ENCODE measurements around the gene NCKAP5. TPM values are rescaled to one million over a fixed set of nuclear protein-coding genes. Genes with fewer than 3 reads are reported as not detected.

The NCKAP5 gene
- total and polyA plus RNA-seq, 9 of the 15 experiments (the other 6 are each of a cell fraction or from before 2014, with no cell fraction given): not detected

DNA sequence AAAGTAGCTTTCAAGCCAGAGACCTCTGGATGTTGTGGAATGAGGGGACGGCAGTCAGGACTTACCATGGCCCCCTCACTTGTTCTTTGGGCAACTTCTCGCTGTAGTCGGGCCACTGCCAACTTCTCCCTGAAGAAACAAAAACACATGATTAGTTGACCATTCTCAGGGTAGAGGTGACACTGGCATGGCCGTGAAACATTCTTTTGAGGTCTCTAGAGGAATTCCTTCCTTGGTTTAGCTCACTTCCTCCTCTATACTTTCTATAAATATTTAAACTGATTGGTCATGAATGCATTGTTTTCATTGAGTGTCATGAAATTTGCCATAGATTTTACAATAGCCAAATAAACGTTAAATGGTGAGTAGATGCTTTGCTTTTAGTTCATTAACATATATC, 354.6 kb downstream of the NCKAP5 start:
- ChIA-PET CTCF (ENCODE audit: low intra/inter-chr PET ratio) (no interaction called here), POLR2A (no interaction called here)
- H3K4me1 ChIP-seq (replicated peaks in 1 of 2; ENCODE audit: control insufficient read depth in 2 of 2, insufficient read depth in 2 of 2, low read length in 2 of 2): no peaks in the 10 kb centered on the region
- intact Hi-C loops (cut with micrococcal nuclease) (no loop called here), in situ Hi-C loops (cut with MboI) (no loop called here)
- no peaks in the 10 kb centered on the region for H3K9me1 ChIP-seq (ENCODE audit: control insufficient read depth, insufficient read depth, low read length)
- H2AFZ ChIP-seq (ENCODE audit: low read depth, low read length): no peak overlapping the region
- BruUV-seq (replicated peaks): no TSS peak
- DNase-seq (ENCODE audit: extremely low read depth in 1 of 4, low spot score in 3 of 4) (no peak), ATAC-seq (no peak), FAIRE-seq (no peak)
- H3K36me3 ChIP-seq (ENCODE audit: control insufficient read depth, insufficient read depth, low read length): no peaks in the 10 kb centered on the region
- no peaks in the 10 kb centered on the region for H3K27me3 ChIP-seq (ENCODE audit: control insufficient read depth in 2 of 2, insufficient read depth in 2 of 2, low read length in 2 of 2)
- 0% methylated on average over 5 of the region's 5 CpGs for WGBS (ENCODE audit: insufficient coverage, low coverage, missing lambda C conversion rate)
- H3K9me3 ChIP-seq (replicated peaks; ENCODE audit: control insufficient read depth, insufficient read depth, low read depth, low read length): no peaks in the 10 kb centered on the region; the same call in 1 of the 2 replicates
- H3K4me3 ChIP-seq: no peak overlapping the region
- H4K20me1 ChIP-seq (replicated peaks; ENCODE audit: control insufficient read depth, insufficient read depth, low read length): no peaks in the 10 kb centered on the region
- H3K9ac ChIP-seq (ENCODE audit: insufficient read depth in 1 of 2, low read depth in 2 of 2, low read length in 2 of 2): no peak overlapping the region
- no peaks in the 10 kb centered on the region for H3K79me2 ChIP-seq (ENCODE audit: control insufficient read depth, insufficient read depth, low read length)
- H3K4me2 ChIP-seq (ENCODE audit: insufficient read depth, low read length): no peak overlapping the region
- TF ChIP-seq STAG1 (CRISPR knock-in tag; IDR thresholded peaks at IDR 0.05; ENCODE audit: borderline replicate concordance): no peak
- TF ChIP-seq, protein P1, sequence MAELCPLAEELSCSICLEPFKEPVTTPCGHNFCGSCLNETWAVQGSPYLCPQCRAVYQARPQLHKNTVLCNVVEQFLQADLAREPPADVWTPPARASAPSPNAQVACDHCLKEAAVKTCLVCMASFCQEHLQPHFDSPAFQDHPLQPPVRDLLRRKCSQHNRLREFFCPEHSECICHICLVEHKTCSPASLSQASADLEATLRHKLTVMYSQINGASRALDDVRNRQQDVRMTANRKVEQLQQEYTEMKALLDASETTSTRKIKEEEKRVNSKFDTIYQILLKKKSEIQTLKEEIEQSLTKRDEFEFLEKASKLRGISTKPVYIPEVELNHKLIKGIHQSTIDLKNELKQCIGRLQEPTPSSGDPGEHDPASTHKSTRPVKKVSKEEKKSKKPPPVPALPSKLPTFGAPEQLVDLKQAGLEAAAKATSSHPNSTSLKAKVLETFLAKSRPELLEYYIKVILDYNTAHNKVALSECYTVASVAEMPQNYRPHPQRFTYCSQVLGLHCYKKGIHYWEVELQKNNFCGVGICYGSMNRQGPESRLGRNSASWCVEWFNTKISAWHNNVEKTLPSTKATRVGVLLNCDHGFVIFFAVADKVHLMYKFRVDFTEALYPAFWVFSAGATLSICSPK (IDR thresholded peaks at IDR 0.05; ENCODE audit: borderline replicate concordance): no peak
- no peak for TF ChIP-seq ZNF274 (IDR thresholded peaks at IDR 0.05; ENCODE audit: borderline replicate concordance, low read depth, low read length)
- no peak for TF ChIP-seq ZFP36 (IDR thresholded peaks at IDR 0.05; ENCODE audit: low read depth, low read length, partially characterized antibody)
- TF ChIP-seq, protein P2, sequence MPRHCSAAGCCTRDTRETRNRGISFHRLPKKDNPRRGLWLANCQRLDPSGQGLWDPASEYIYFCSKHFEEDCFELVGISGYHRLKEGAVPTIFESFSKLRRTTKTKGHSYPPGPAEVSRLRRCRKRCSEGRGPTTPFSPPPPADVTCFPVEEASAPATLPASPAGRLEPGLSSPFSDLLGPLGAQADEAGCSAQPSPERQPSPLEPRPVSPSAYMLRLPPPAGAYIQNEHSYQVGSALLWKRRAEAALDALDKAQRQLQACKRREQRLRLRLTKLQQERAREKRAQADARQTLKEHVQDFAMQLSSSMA (CRISPR knock-in tag; IDR thresholded peaks at IDR 0.05): no peak
- TF ChIP-seq, protein P3, sequence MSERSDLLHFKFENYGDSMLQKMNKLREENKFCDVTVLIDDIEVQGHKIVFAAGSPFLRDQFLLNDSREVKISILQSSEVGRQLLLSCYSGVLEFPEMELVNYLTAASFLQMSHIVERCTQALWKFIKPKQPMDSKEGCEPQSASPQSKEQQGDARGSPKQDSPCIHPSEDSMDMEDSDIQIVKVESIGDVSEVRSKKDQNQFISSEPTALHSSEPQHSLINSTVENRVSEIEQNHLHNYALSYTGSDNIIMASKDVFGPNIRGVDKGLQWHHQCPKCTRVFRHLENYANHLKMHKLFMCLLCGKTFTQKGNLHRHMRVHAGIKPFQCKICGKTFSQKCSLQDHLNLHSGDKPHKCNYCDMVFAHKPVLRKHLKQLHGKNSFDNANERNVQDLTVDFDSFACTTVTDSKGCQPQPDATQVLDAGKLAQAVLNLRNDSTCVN (CRISPR knock-in tag; IDR thresholded peaks at IDR 0.05): no peak
- no peak for TF ChIP-seq NR2F6 (CRISPR knock-in tag; IDR thresholded peaks at IDR 0.05)
- no peak for TF ChIP-seq ZBED1 (IDR thresholded peaks at IDR 0.05)
- TF ChIP-seq, protein P4, sequence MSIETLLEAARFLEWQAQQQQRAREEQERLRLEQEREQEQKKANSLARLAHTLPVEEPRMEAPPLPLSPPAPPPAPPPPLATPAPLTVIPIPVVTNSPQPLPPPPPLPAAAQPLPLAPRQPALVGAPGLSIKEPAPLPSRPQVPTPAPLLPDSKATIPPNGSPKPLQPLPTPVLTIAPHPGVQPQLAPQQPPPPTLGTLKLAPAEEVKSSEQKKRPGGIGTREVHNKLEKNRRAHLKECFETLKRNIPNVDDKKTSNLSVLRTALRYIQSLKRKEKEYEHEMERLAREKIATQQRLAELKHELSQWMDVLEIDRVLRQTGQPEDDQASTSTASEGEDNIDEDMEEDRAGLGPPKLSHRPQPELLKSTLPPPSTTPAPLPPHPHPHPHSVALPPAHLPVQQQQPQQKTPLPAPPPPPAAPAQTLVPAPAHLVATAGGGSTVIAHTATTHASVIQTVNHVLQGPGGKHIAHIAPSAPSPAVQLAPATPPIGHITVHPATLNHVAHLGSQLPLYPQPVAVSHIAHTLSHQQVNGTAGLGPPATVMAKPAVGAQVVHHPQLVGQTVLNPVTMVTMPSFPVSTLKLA (conservative IDR thresholded peaks at IDR 0.05): no peak
- TF ChIP-seq SLC30A9 (CRISPR knock-in tag; IDR thresholded peaks at IDR 0.05): no peak
- no peak for TF ChIP-seq SRSF1 (IDR thresholded peaks at IDR 0.05; ENCODE audit: low read depth, low read length)
- TF ChIP-seq HLTF (IDR thresholded peaks at IDR 0.05): no peak
- TF ChIP-seq ARID2 (IDR thresholded peaks at IDR 0.05): no peak
- TF ChIP-seq, protein P5, sequence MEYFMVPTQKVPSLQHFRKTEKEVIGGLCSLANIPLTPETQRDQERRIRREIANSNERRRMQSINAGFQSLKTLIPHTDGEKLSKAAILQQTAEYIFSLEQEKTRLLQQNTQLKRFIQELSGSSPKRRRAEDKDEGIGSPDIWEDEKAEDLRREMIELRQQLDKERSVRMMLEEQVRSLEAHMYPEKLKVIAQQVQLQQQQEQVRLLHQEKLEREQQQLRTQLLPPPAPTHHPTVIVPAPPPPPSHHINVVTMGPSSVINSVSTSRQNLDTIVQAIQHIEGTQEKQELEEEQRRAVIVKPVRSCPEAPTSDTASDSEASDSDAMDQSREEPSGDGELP (CRISPR knock-in tag; IDR thresholded peaks at IDR 0.05; ENCODE audit: borderline replicate concordance): no peak
- no peak for TF ChIP-seq C11orf30 (IDR thresholded peaks at IDR 0.05; ENCODE audit: low read depth)
- no peak for TF ChIP-seq ADNP (tag; IDR thresholded peaks at IDR 0.05)
- no peak overlapping the region for H3K27ac ChIP-seq (ENCODE audit: extremely low read depth, low read depth, low read length)

Data from K562 (cell line).